ENCODE results near the gene CTAG1B.

DNA sequence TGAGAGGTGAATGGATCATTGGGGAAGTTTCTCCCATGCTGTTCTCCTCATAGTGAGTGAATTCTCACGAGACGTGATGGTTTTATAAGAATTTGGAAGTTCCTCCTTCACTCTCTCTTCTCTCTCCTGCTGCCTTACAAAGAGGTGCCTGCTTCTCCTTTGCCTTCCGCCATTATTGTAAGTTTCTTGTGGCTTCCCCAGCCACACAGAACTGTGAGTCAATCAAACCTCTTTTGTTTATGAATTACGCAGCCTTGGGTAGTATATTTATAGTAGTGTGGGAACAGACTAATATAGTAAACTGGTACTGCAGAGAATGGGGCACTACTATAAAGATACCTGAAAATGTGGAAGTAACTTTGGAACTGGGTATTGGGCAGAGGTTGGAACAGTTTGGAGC lies 42.1 kb upstream of the CTAG1B start:
- TF ChIP-seq, protein P1, sequence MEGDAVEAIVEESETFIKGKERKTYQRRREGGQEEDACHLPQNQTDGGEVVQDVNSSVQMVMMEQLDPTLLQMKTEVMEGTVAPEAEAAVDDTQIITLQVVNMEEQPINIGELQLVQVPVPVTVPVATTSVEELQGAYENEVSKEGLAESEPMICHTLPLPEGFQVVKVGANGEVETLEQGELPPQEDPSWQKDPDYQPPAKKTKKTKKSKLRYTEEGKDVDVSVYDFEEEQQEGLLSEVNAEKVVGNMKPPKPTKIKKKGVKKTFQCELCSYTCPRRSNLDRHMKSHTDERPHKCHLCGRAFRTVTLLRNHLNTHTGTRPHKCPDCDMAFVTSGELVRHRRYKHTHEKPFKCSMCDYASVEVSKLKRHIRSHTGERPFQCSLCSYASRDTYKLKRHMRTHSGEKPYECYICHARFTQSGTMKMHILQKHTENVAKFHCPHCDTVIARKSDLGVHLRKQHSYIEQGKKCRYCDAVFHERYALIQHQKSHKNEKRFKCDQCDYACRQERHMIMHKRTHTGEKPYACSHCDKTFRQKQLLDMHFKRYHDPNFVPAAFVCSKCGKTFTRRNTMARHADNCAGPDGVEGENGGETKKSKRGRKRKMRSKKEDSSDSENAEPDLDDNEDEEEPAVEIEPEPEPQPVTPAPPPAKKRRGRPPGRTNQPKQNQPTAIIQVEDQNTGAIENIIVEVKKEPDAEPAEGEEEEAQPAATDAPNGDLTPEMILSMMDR (conservative IDR thresholded peaks at IDR 0.05 in 1 of 2, IDR thresholded peaks at IDR 0.05 in 1 of 2; ENCODE audit: extremely low read depth in 1 of 2, insufficient read depth in 1 of 2, low read depth in 1 of 2, low read length in 2 of 2) = no peak
- no peak for TF ChIP-seq EZH2 (IDR thresholded peaks at IDR 0.05; ENCODE audit: borderline replicate concordance, low read length)

Data from mammary epithelial cell (primary cell).